SU-DHL-6 (cell line): ENCODE measurements around the gene KCNJ12.
"Not testable (repeated sequence)": the region's sequence is repeated elsewhere in the genome, so short reads cannot be mapped to it uniquely, and the experiment has no call there.

Experiments
- H2AFZ ChIP-seq: fragments of 200-600 bp; sonication (generic); 2 replicates; pipeline ENCODE4 v1.6.1; 2014; ENCODE audit warnings: low read depth, mild to moderate bottlenecking, moderate library complexity, mixed read lengths, antibody characterized with exemption, low read length; ENCODE audit not compliant: severe bottlenecking
- H3F3A ChIP-seq: fragments of 200-600 bp; shearing (Covaris generic); 2 replicates; pipeline ENCODE4 v1.6.0; 2016; ENCODE audit warnings: antibody characterized with exemption, mild to moderate bottlenecking; ENCODE audit not compliant: insufficient read depth
- H3K27ac ChIP-seq: fragments of 200-600 bp; sonication (generic); 2 replicates; pipeline ENCODE4 v1.5.1; 2016; ENCODE audit warnings: low read depth, mild to moderate bottlenecking, low read length, moderate library complexity, mixed read lengths
- H3K27me3 ChIP-seq: fragments of 200-600 bp; sonication (generic), shearing (Covaris generic); 2 replicates; pipeline ENCODE4 v1.6.0; 2014; ENCODE audit warnings: mild to moderate bottlenecking, low read length
- H3K36me3 ChIP-seq: fragments of 200-600 bp; sonication (generic); 2 replicates; pipeline ENCODE4 v1.6.1; 2014; ENCODE audit warnings: mild to moderate bottlenecking, low read length, mixed read lengths
- H3K4me2 ChIP-seq: fragments of 300-600, 200-600 bp; shearing (Covaris generic), sonication (generic); 2 replicates; pipeline ENCODE4 v1.6.0; 2014; ENCODE audit warnings: low read length, low read depth, mild to moderate bottlenecking; ENCODE audit not compliant: poor library complexity, severe bottlenecking
- H3K4me3 ChIP-seq: fragments of 200-600 bp; sonication (generic); 2 replicates; pipeline ENCODE4 v1.5.1; 2014; ENCODE audit warnings: antibody characterized with exemption, low read length, mild to moderate bottlenecking, mixed read lengths; ENCODE audit not compliant: insufficient read depth, poor library complexity, severe bottlenecking
- H3K79me2 ChIP-seq: fragments of 200-600 bp; sonication (generic); 2 replicates; pipeline ENCODE4 v1.6.1; 2014; ENCODE audit warnings: mild to moderate bottlenecking, low read length, moderate library complexity; ENCODE audit not compliant: insufficient read depth
- H3K9ac ChIP-seq: fragments of 200-600 bp; sonication (generic); 2 replicates; pipeline ENCODE4 v1.7.0; 2014; ENCODE audit warnings: mild to moderate bottlenecking, low read length
- H3K9me2 ChIP-seq: fragments of 200-600 bp; sonication (generic); replicated peaks from 2 replicates; pipeline ENCODE4 v1.6.1; 2014; ENCODE audit warnings: low read length; ENCODE audit not compliant: insufficient read depth
- H3K9me3 ChIP-seq: fragments of 200-600 bp; sonication (generic); 2 replicates; pipeline ENCODE4 v1.6.1; 2014; ENCODE audit warnings: low read length, mixed read lengths; ENCODE audit not compliant: insufficient read depth
- H4K20me1 ChIP-seq: fragments of 200-600 bp; sonication (generic); 2 replicates; pipeline ENCODE4 v1.6.1; 2014; ENCODE audit warnings: low read depth, mild to moderate bottlenecking, antibody characterized with exemption, low read length, moderate library complexity, mixed read lengths
- CTCF ChIP-seq: fragments of 200-600 bp; sonication (generic); IDR thresholded peaks from one replicate; pipeline ENCODE4 v1.5.1; 2017; ENCODE audit warnings: antibody characterized with exemption, mild to moderate bottlenecking, low read length, moderate library complexity; ENCODE audit not compliant: insufficient read depth, poor library complexity, severe bottlenecking
- EZH2phosphoT487 ChIP-seq: fragments of 200-600 bp; sonication (generic), shearing (Covaris generic); conservative IDR thresholded peaks from 2 replicates; pipeline ENCODE4 v1.6.1; 2018; ENCODE audit warnings: mild to moderate bottlenecking, antibody characterized with exemption, low read length, moderate library complexity, mixed read lengths

Gene KCNJ12

GRCh38 chr17:21415166-21415990 lies 39.2 kb downstream of the KCNJ12 start:
- not testable (repeated sequence) for H4K20me1 ChIP-seq, H3K27me3 ChIP-seq, H3F3A ChIP-seq, H3K36me3 ChIP-seq, H3K4me3 ChIP-seq, H3K79me2 ChIP-seq, H3K27ac ChIP-seq, H3K4me2 ChIP-seq, H3K9ac ChIP-seq, H2AFZ ChIP-seq, H3K9me2 ChIP-seq, H3K9me3 ChIP-seq

- not testable (repeated sequence) for H2AFZ ChIP-seq, H3K36me3 ChIP-seq, H3K9me3 ChIP-seq, H3K4me2 ChIP-seq, H3K9me2 ChIP-seq, H3F3A ChIP-seq, H3K9ac ChIP-seq, H3K4me3 ChIP-seq, H4K20me1 ChIP-seq, H3K27me3 ChIP-seq, H3K79me2 ChIP-seq, H3K27ac ChIP-seq
These were observed 40.4 kb downstream of the KCNJ12 start for GRCh38 chr17:21416471-21416981.

GRCh38 chr17:21417349-21417748 lies 41.2 kb downstream of the KCNJ12 start:
- H3K36me3 ChIP-seq, H3K27me3 ChIP-seq, H3K9me3 ChIP-seq, H3K9me2 ChIP-seq, H3K4me3 ChIP-seq, H3K79me2 ChIP-seq, H3K27ac ChIP-seq, H4K20me1 ChIP-seq, H3K4me2 ChIP-seq, H3K9ac ChIP-seq, H2AFZ ChIP-seq, H3F3A ChIP-seq: not testable (repeated sequence)

GRCh38 chr17:21417921-21418320 lies 41.8 kb downstream of the KCNJ12 start:
- no peak overlapping the region for H2AFZ ChIP-seq
- no peaks in the 10 kb centered on the region for H3K36me3 ChIP-seq
- no peak overlapping the region for H3K4me3 ChIP-seq
- no peaks in the 10 kb centered on the region for H3K79me2 ChIP-seq
- no peaks in the 10 kb centered on the region for H3K9me3 ChIP-seq
- H3F3A ChIP-seq = no peaks in the 10 kb centered on the region
- no peaks in the 10 kb centered on the region for H3K27me3 ChIP-seq
- no peak overlapping the region for H3K9ac ChIP-seq
- no peak for TF ChIP-seq EZH2phosphoT487
- TF ChIP-seq CTCF = no peak
- H3K4me2 ChIP-seq = no peak overlapping the region
- H4K20me1 ChIP-seq = no peaks in the 10 kb centered on the region
- no peaks in the 10 kb centered on the region for H3K9me2 ChIP-seq
- H3K27ac ChIP-seq = no peak overlapping the region
